Smooth muscle cell (in vitro differentiated cells): ENCODE measurements around the gene AHI1. TPM values are rescaled to one million over a fixed set of nuclear protein-coding genes. Genes with fewer than 3 reads are reported as not detected.

Source experiments
- DNase-seq: peaks from one replicate; lab custom pipeline; 2025; ENCODE audit not compliant: unreplicated experiment; lab: John Stamatoyannopoulos, UW
- H2AFZ ChIP-seq: fragments of 200-600 bp; sonication (generic); 2 replicates; pipeline ENCODE4 v1.6.0; 2016; ENCODE audit warnings: antibody characterized with exemption, low read depth, mild to moderate bottlenecking
- H3F3A ChIP-seq: fragments of 200-600 bp; sonication (generic); 2 replicates; pipeline ENCODE4 v1.6.0; 2017; ENCODE audit warnings: antibody characterized with exemption, low read depth
- H3K27ac ChIP-seq: fragments of 200-600 bp; sonication (generic); 2 replicates; pipeline ENCODE4 v1.5.1; 2016; ENCODE audit warnings: low read depth, mild to moderate bottlenecking
- H3K27me3 ChIP-seq: fragments of 200-600 bp; sonication (generic); 2 replicates; pipeline ENCODE4 v1.6.1; 2016; ENCODE audit warnings: low read depth, mild to moderate bottlenecking
- H3K36me3 ChIP-seq: fragments of 200-600 bp; sonication (generic); 2 replicates; pipeline ENCODE4 v1.5.1; 2016; ENCODE audit warnings: low read depth
- H3K4me1 ChIP-seq: fragments of 200-600 bp; sonication (generic); 2 replicates; pipeline ENCODE4 v1.5.1; 2016; ENCODE audit warnings: low read depth
- H3K4me2 ChIP-seq: fragments of 200-600 bp; sonication (generic); 2 replicates; pipeline ENCODE4 v1.6.0; 2016; ENCODE audit warnings: mild to moderate bottlenecking
- H3K4me3 ChIP-seq: fragments of 200-600 bp; sonication (generic); 2 replicates; pipeline ENCODE4 v1.5.1; 2016; ENCODE audit warnings: mild to moderate bottlenecking
- H3K79me2 ChIP-seq: fragments of 200-600 bp; sonication (generic); 2 replicates; pipeline ENCODE4 v1.6.0; 2016; ENCODE audit warnings: low read depth, mild to moderate bottlenecking
- H3K9ac ChIP-seq: fragments of 200-600 bp; sonication (generic); 2 replicates; pipeline ENCODE4 v1.6.0; 2016; ENCODE audit warnings: low read depth
- H3K9me3 ChIP-seq: fragments of 200-600 bp; sonication (generic); replicated peaks from 2 replicates; pipeline ENCODE4 v1.5.1; 2016; ENCODE audit warnings: low read depth
- H4K20me1 ChIP-seq: fragments of 200-600 bp; sonication (generic); 2 replicates; pipeline ENCODE4 v1.6.0; 2016; ENCODE audit warnings: low read depth
- CTCF ChIP-seq: fragments of 200-600 bp; sonication (generic); IDR thresholded peaks from 2 replicates; pipeline ENCODE4 v1.5.1; 2017; ENCODE audit warnings: borderline replicate concordance, mild to moderate bottlenecking, antibody characterized with exemption; ENCODE audit not compliant: insufficient read depth, poor library complexity, severe bottlenecking
- WGBS: methylation state at CpG from one replicate; pipeline ENCODE4 v1.1.7; 2016; ENCODE audit warnings: low lambda C conversion rate; 5-methylcytosine and 5-hydroxymethylcytosine counted together
- polyA plus RNA-seq: library from polyadenylated mRNA; unstranded; fragments of >200 nt; fragmentation: Nextera tagmentation; extraction: Ambion mirVana; gene quantifications from 2 replicates; pipeline ENCODE4 v1.2.1, GENCODE V29; 2016
- total RNA-seq: library from RNA; depleted of rRNA; stranded (reverse); fragments of >200 nt; gene quantifications from 2 replicates; pipeline ENCODE4 v1.2.3, GENCODE V29; 2014

The AHI1 gene
- total and polyA plus RNA-seq, 2 experiments from 2014 or later: 16.0 to 18.8 TPM

- Histone ChIP-seq H3K9me3 (no peaks in the 10 kb centered on the region), H3K4me2 (peak overlapping the region; percentile 59), H2AFZ (no peak overlapping the region), H3K36me3 (no peaks in the 10 kb centered on the region), H4K20me1 (no peaks in the 10 kb centered on the region), H3K27ac (peak overlapping the region; percentile 86), H3K4me1 (no peaks in the 10 kb centered on the region), H3F3A (no peaks in the 10 kb centered on the region), H3K79me2 (no peaks in the 10 kb centered on the region), H3K27me3 (no peaks in the 10 kb centered on the region), H3K4me3 (no peak overlapping the region), H3K9ac (peak overlapping the region; percentile 43)
- 24% methylated on average over 2 of the region's 2 CpGs for WGBS
- DNase-seq: no peak
- TF ChIP-seq CTCF: no peak
Measured at GRCh38 chr6:135358985-135359384, 138.6 kb downstream of the AHI1 start.

GRCh38 chr6:135358251-135358821 is 139.2 kb downstream of the AHI1 start:
- Histone ChIP-seq H3K9me3 (no peaks in the 10 kb centered on the region), H3K27ac (peak overlapping the region; percentile 86), H2AFZ (peak overlapping the region; percentile 6), H3K4me1 (no peaks in the 10 kb centered on the region), H3F3A (no peaks in the 10 kb centered on the region), H3K79me2 (no peaks in the 10 kb centered on the region), H4K20me1 (no peaks in the 10 kb centered on the region), H3K27me3 (no peaks in the 10 kb centered on the region), H3K4me2 (peak overlapping the region; percentile 59), H3K36me3 (no peaks in the 10 kb centered on the region), H3K4me3 (no peak overlapping the region), H3K9ac (peak overlapping the region; percentile 43)
- TF ChIP-seq CTCF: no peak
- DNase-seq: no peak
- 75% methylated on average over 1 of the region's 1 CpG for WGBS

- H3K9ac ChIP-seq: no peak overlapping the region
- H3K4me2 ChIP-seq: no peak overlapping the region
- H3K4me1 ChIP-seq: no peaks in the 10 kb centered on the region
- no peaks in the 10 kb centered on the region for H3K27me3 ChIP-seq
- no peaks in the 10 kb centered on the region for H3K36me3 ChIP-seq
- H3F3A ChIP-seq: no peaks in the 10 kb centered on the region
- 100% methylated on average over 1 of the region's 1 CpG for WGBS
- no peak overlapping the region for H2AFZ ChIP-seq
- no peaks in the 10 kb centered on the region for H3K79me2 ChIP-seq
- no peak for DNase-seq
- no peak overlapping the region for H3K4me3 ChIP-seq
- TF ChIP-seq CTCF: no peak
- no peaks in the 10 kb centered on the region for H4K20me1 ChIP-seq
- H3K9me3 ChIP-seq: no peaks in the 10 kb centered on the region
- H3K27ac ChIP-seq: no peak overlapping the region
Measured at GRCh38 chr6:135354407-135354806, 143.1 kb downstream of the AHI1 start.

- Histone ChIP-seq H3K4me1 (no peaks in the 10 kb centered on the region), H3F3A (no peaks in the 10 kb centered on the region), H2AFZ (no peak overlapping the region), H3K27ac (no peak overlapping the region), H3K4me2 (no peak overlapping the region), H4K20me1 (no peaks in the 10 kb centered on the region), H3K27me3 (no peaks in the 10 kb centered on the region), H3K9me3 (no peaks in the 10 kb centered on the region), H3K36me3 (no peaks in the 10 kb centered on the region), H3K9ac (no peak overlapping the region), H3K79me2 (no peaks in the 10 kb centered on the region), H3K4me3 (no peak overlapping the region)
- 97% methylated on average over 2 of the region's 2 CpGs for WGBS
- TF ChIP-seq CTCF: no peak
- DNase-seq: no peak
Measured at GRCh38 chr6:135353113-135353512, 144.4 kb downstream of the AHI1 start.
